Measurements from ENCODE around the gene PFN2.
"Not testable (repeated sequence)": the region's sequence is repeated elsewhere in the genome, so short reads cannot be mapped to it uniquely, and the experiment has no call there.

Gene PFN2

GRCh38 chr3:149968216-149968615 is 2.5 kb downstream of the PFN2 start:
- no peak for DNase-seq

GRCh38 chr3:149967086-149967685 is 3.5 kb downstream of the PFN2 start:
- peak; percentile 74 for DNase-seq

GRCh38 chr3:149965278-149965677 is 5.4 kb downstream of the PFN2 start:
- DNase-seq = peak; percentile 72

- DNase-seq = peak; percentile 68
Measured at GRCh38 chr3:149964291-149964690, 6.4 kb downstream of the PFN2 start.

GRCh38 chr3:149963485-149963884 is 7.2 kb downstream of the PFN2 start:
- no peak for DNase-seq

GRCh38 chr3:149959443-149959842 is 11.3 kb downstream of the PFN2 start:
- DNase-seq = no peak

GRCh38 chr3:149958171-149958796 is 12.4 kb downstream of the PFN2 start:
- DNase-seq = no peak

GRCh38 chr3:149957361-149958125 is 13.2 kb downstream of the PFN2 start:
- DNase-seq = no peak

GRCh38 chr3:149955449-149955848 is 15.2 kb downstream of the PFN2 start:
- DNase-seq = no peak

GRCh38 chr3:149954812-149955211 is 15.9 kb downstream of the PFN2 start:
- peak; percentile 56 for DNase-seq

GRCh38 chr3:149949181-149949580 is 21.5 kb downstream of the PFN2 start:
- no peak for DNase-seq

GRCh38 chr3:149947231-149947630 is 23.5 kb downstream of the PFN2 start:
- no peak for DNase-seq

GRCh38 chr3:149943966-149944365 is 26.7 kb downstream of the PFN2 start:
- not testable (repeated sequence) for DNase-seq

GRCh38 chr3:149942409-149942808 is 28.3 kb downstream of the PFN2 start:
- no peak for DNase-seq

- DNase-seq = peak; percentile 36
Measured at GRCh38 chr3:149941946-149942345, 28.7 kb downstream of the PFN2 start.

GRCh38 chr3:149941186-149941585 is 29.5 kb downstream of the PFN2 start:
- DNase-seq = peak; percentile 66

GRCh38 chr3:149938392-149939055 is 32.2 kb downstream of the PFN2 start:
- DNase-seq = peak; percentile 74

GRCh38 chr3:149936812-149937230 is 33.9 kb downstream of the PFN2 start:
- DNase-seq = peak; percentile 73

GRCh38 chr3:149934524-149934923 is 36.2 kb downstream of the PFN2 start:
- DNase-seq = peak; percentile 71

GRCh38 chr3:149933858-149934257 is 36.8 kb downstream of the PFN2 start:
- DNase-seq = no peak

GRCh38 chr3:149933008-149933407 is 37.7 kb downstream of the PFN2 start:
- DNase-seq = no peak

GRCh38 chr3:149920119-149920518 is 50.6 kb downstream of the PFN2 start:
- DNase-seq = no peak

- DNase-seq = no peak
Measured at GRCh38 chr3:149919509-149919908, 51.2 kb downstream of the PFN2 start.
